NT2/D1 (cell line): ENCODE measurements around the gene CAMK2G.

Source experiments
- SUZ12 ChIP-seq: IDR thresholded peaks from 2 replicates; pipeline ENCODE4 v1.6.1; 2011; ENCODE audit not compliant: insufficient read length, insufficient read depth; ENCODE audit errors: extremely low read depth
- YY1 ChIP-seq: IDR thresholded peaks from 2 replicates; pipeline ENCODE4 v1.6.1; 2011; ENCODE audit not compliant: insufficient read length, insufficient read depth

DNA sequence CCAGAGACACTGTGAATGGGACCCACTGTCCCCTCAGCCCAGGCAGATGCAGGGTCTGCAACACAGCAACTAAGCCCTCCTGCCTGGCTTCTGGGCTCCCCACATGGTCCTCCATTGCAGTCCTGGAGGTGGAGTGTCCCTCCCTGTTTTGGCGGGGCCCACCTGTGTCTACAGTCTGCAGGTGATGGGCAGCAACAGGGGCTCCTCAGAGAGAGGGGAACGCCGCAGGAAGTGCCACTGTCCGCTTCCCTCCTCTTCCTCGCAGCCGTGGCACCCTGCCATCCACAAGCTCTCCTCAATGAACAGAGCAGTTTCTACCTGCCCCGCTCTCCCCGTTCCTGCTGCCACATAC is 9.3 kb downstream of the CAMK2G start:
- TF ChIP-seq SUZ12: no peak
- no peak for TF ChIP-seq YY1
